ENCODE measurements around the gene JAM3.

The JAM3 gene

GRCh38 chr11:134050541-134051383, 18.1 kb upstream of the JAM3 start:
- Histone ChIP-seq H3K27me3 (ENCODE audit: insufficient read depth, poor library complexity, severe bottlenecking) (peaks cover 4% of the 10 kb centered on the region), H3K36me3 (ENCODE audit: low read depth) (no peaks in the 10 kb centered on the region), H3K4me1 (ENCODE audit: insufficient read depth, poor library complexity, severe bottlenecking) (no peaks in the 10 kb centered on the region), H3K4me3 (ENCODE audit: severe bottlenecking) (peak overlapping the region; percentile 26), H3K9me3 (ENCODE audit: severe bottlenecking) (no peaks in the 10 kb centered on the region), H3K27ac (ENCODE audit: poor library complexity, severe bottlenecking) (peak overlapping the region; percentile 11)
- TF ChIP-seq CTCF (IDR thresholded peaks at IDR 0.05; ENCODE audit: poor library complexity, severe bottlenecking): peak; percentile 93
- DNase-seq (ENCODE audit: low spot score) (no peak), ATAC-seq (ENCODE audit: low read depth) (peak; percentile 77)

GRCh38 chr11:134052395-134052987, 16.4 kb upstream of the JAM3 start:
- no peak overlapping the region for H3K27ac ChIP-seq (ENCODE audit: poor library complexity, severe bottlenecking)
- no peaks in the 10 kb centered on the region for H3K9me3 ChIP-seq (ENCODE audit: severe bottlenecking)
- ATAC-seq (ENCODE audit: low read depth) (no peak), DNase-seq (ENCODE audit: low spot score) (no peak)
- peaks cover 4% of the 10 kb centered on the region for H3K27me3 ChIP-seq (ENCODE audit: insufficient read depth, poor library complexity, severe bottlenecking)
- TF ChIP-seq CTCF (IDR thresholded peaks at IDR 0.05; ENCODE audit: poor library complexity, severe bottlenecking): no peak
- no peak overlapping the region for H3K4me3 ChIP-seq (ENCODE audit: severe bottlenecking)
- no peaks in the 10 kb centered on the region for H3K36me3 ChIP-seq (ENCODE audit: low read depth)
- H3K4me1 ChIP-seq (ENCODE audit: insufficient read depth, poor library complexity, severe bottlenecking): no peaks in the 10 kb centered on the region

GRCh38 chr11:134052988-134053945, 15.6 kb upstream of the JAM3 start:
- ATAC-seq (ENCODE audit: low read depth) (no peak), DNase-seq (ENCODE audit: low spot score) (no peak)
- no peak overlapping the region for H3K27ac ChIP-seq (ENCODE audit: poor library complexity, severe bottlenecking)
- no peak overlapping the region for H3K4me3 ChIP-seq (ENCODE audit: severe bottlenecking)
- H3K9me3 ChIP-seq (ENCODE audit: severe bottlenecking): no peaks in the 10 kb centered on the region
- H3K4me1 ChIP-seq (ENCODE audit: insufficient read depth, poor library complexity, severe bottlenecking): no peaks in the 10 kb centered on the region
- no peaks in the 10 kb centered on the region for H3K36me3 ChIP-seq (ENCODE audit: low read depth)
- H3K27me3 ChIP-seq (ENCODE audit: insufficient read depth, poor library complexity, severe bottlenecking): peaks cover 4% of the 10 kb centered on the region
- no peak for TF ChIP-seq CTCF (IDR thresholded peaks at IDR 0.05; ENCODE audit: poor library complexity, severe bottlenecking)

- peaks cover 3% of the 10 kb centered on the region for H3K27me3 ChIP-seq (ENCODE audit: insufficient read depth, poor library complexity, severe bottlenecking)
- no peak for ATAC-seq (ENCODE audit: low read depth)
These were observed 13.8 kb upstream of the JAM3 start for GRCh38 chr11:134055029-134055428.

More at GRCh38 chr11:134055029-134055428, 13.8 kb upstream of the JAM3 start:
- TF ChIP-seq CTCF (IDR thresholded peaks at IDR 0.05; ENCODE audit: poor library complexity, severe bottlenecking): no peak
- no peak overlapping the region for H3K27ac ChIP-seq (ENCODE audit: poor library complexity, severe bottlenecking)
- no peaks in the 10 kb centered on the region for H3K4me1 ChIP-seq (ENCODE audit: insufficient read depth, poor library complexity, severe bottlenecking)
- H3K4me3 ChIP-seq (ENCODE audit: severe bottlenecking): no peak overlapping the region
- H3K9me3 ChIP-seq (ENCODE audit: severe bottlenecking): no peaks in the 10 kb centered on the region
- no peaks in the 10 kb centered on the region for H3K36me3 ChIP-seq (ENCODE audit: low read depth)
- DNase-seq (ENCODE audit: low spot score): no peak
